PC-9 (cell line): ENCODE data around the gene TKT. TPM values are rescaled to one million over a fixed set of nuclear protein-coding genes. Genes with fewer than 3 reads are reported as not detected.
"Not testable (repeated sequence)": the region's sequence is repeated elsewhere in the genome, so short reads cannot be mapped to it uniquely, and the experiment has no call there.

Experiments used
- BruUV-seq: library from RNA; stranded (reverse); fragments of 400-500 nt; replicated peaks from 2 replicates; lab custom pipeline; 2021; lab: Mats Ljungman, UMichigan
- CTCF ChIA-PET: fragments of 300-600 bp; sonication (Branson Sonifier 250); formaldehyde crosslinking; loops from one replicate; lab custom pipeline; 2022; ENCODE audit warnings: antibody characterized with exemption; lab: Charles Lee
- POLR2A ChIA-PET: fragments of 300-600 bp; sonication (Branson Sonifier 250); formaldehyde crosslinking; loops from one replicate; lab custom pipeline; 2022; ENCODE audit warnings: antibody characterized with exemption; ENCODE audit not compliant: unreplicated experiment; lab: Charles Lee
- DNase-seq, 2 experiments: peaks; one replicate each; pipeline versions ENCODE4 v3.0.0 to v3.0.0-alpha.2; 2015 to 2022; ENCODE audit warnings: mixed read lengths in 1 of 2
- H2AFZ ChIP-seq: fragments of 200-600 bp; sonication (generic); 2 replicates; pipeline ENCODE4 v1.8.1; 2017; ENCODE audit warnings: antibody characterized with exemption
- H3F3A ChIP-seq: fragments of 200-600 bp; sonication (generic); 2 replicates; pipeline ENCODE4 v1.8.1; 2017; ENCODE audit warnings: antibody characterized with exemption, mild to moderate bottlenecking, low read depth; ENCODE audit not compliant: insufficient read depth
- H3K27ac ChIP-seq: fragments of 200-600 bp; sonication (generic); 2 replicates; pipeline ENCODE4 v1.6.1; 2016; ENCODE audit warnings: mixed run types
- H3K27me3 ChIP-seq: fragments of 200-600 bp; sonication (generic); 2 replicates; pipeline ENCODE4 v1.6.1; 2016; ENCODE audit warnings: low read depth, mixed run types; ENCODE audit not compliant: insufficient read depth
- H3K36me3 ChIP-seq: fragments of 200-600 bp; sonication (generic); 2 replicates; pipeline ENCODE4 v1.6.1; 2016; ENCODE audit warnings: low read depth, mixed run types
- H3K4me1 ChIP-seq: fragments of 200-600 bp; sonication (generic); replicated peaks from 2 replicates; pipeline ENCODE4 v1.6.1; 2016; ENCODE audit warnings: mixed run types; ENCODE audit not compliant: insufficient read depth
- H3K4me2 ChIP-seq: fragments of 200-600 bp; sonication (generic); 2 replicates; pipeline ENCODE4 v1.6.1; 2017; ENCODE audit warnings: mixed run types
- H3K4me3 ChIP-seq: fragments of 200-600 bp; sonication (generic); 2 replicates; pipeline ENCODE4 v1.6.1; 2016; ENCODE audit warnings: mixed run types
- H3K79me2 ChIP-seq: fragments of 200-600 bp; sonication (generic); 2 replicates; pipeline ENCODE4 v1.6.1; 2017; ENCODE audit warnings: low read depth, mixed run types
- H3K9me2 ChIP-seq: fragments of 200-600 bp; sonication (generic); 2 replicates; pipeline ENCODE4 v1.8.1; 2017; ENCODE audit warnings: mild to moderate bottlenecking; ENCODE audit not compliant: insufficient read depth
- H3K9me3 ChIP-seq: fragments of 200-600 bp; sonication (generic); 2 replicates; pipeline ENCODE4 v1.8.1; 2016; ENCODE audit warnings: low read depth; ENCODE audit not compliant: insufficient read depth
- H4K20me1 ChIP-seq: fragments of 200-600 bp; sonication (generic); 2 replicates; pipeline ENCODE4 v1.8.1; 2017; ENCODE audit not compliant: insufficient read depth
- EZH2 ChIP-seq: fragments of 200-600 bp; sonication (generic); IDR thresholded peaks from 2 replicates; pipeline ENCODE4 v1.8.0; 2017; ENCODE audit warnings: antibody characterized with exemption, low read depth
- intact Hi-C: fragments of 100-400 bp; cut with micrococcal nuclease; formaldehyde crosslinking; loops from one replicate; pipeline ENCODE4 v1.10.0; 2022; ENCODE audit not compliant: unreplicated experiment
- total RNA-seq: library from RNA; stranded (reverse); gene quantifications from 2 replicates; pipeline ENCODE4 v1.2.3, GENCODE V29; 2021
- TF ChIP-seq, protein P1 (sequence below): fragments of 200-600 bp; sonication (generic); conservative IDR thresholded peaks from 2 replicates; pipeline ENCODE4 v1.6.1; 2017; ENCODE audit warnings: mixed run types, antibody characterized with exemption, mild to moderate bottlenecking, moderate library complexity

Gene TKT
- total RNA-seq, 1 experiment from 2014 or later, result 2,016 TPM

DNA sequence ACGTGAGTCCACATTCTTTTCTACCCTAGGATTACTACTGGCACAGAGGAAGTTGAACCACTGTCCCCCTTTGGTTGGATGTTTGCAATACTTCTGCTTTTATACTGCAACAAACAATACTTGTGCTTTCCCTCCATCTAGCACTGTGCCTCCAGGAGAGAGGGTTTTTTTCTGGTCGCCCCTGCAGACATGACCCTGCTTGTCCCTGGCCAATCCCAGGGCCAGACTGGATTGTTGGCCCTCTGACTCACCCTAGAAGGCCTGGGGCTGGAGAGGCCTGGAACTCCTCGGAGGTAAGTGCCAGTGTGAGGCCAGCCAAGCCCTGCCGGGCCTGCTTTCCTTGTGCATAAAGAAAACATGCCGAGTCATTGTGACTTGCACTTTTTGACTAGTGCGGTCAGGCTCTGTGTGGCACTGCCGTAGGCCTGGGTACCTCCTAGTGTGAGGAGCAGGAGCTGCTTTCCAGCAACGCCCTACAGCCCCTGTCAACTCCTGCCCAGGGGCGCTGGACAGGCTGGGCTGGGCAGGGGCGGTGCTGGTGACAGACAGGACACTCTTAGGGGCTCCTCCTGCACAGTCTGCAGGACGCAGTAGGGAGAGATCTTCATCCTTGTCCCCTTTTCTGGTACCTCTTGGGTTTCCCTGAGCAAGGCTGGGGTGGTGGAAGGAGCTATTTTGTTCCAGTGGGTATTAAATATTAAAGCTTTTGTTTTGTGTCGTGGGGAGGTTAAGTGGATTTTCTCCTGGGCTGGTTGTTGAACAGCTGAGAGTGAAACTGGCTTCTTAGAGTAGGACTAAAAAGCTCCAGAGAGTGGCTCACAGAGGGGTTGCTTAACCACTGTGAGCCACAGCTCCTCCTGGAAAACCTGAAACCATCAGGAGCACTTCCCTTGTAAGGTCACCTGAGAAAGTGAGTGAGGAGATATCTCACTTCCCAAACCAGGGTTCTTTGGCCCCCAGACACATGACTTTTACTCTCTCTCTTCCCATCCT lies 14.4 kb upstream of the TKT start:
- H3K27ac ChIP-seq, result peak overlapping the region; percentile 97
- no peaks in the 10 kb centered on the region for H3K9me3 ChIP-seq
- H2AFZ ChIP-seq, result no peak overlapping the region
- no peaks in the 10 kb centered on the region for H3K27me3 ChIP-seq
- H3K36me3 ChIP-seq, result no peaks in the 10 kb centered on the region
- peak overlapping the region; percentile 42; the same call in 1 of the 2 replicates for H3K4me3 ChIP-seq
- intact Hi-C loops, result loop anchor here (1.0 to 2.0 kb wide), 4 partner anchors 11 to 109 kb away; partner anchors contain the start of gene PRKCD
- H3F3A ChIP-seq, result peaks cover 42% of the 10 kb centered on the region
- H3K4me2 ChIP-seq, result peak overlapping the region; percentile 79
- H4K20me1 ChIP-seq, result no peaks in the 10 kb centered on the region
- POLR2A ChIA-PET, result interaction anchor here (0.6 kb wide), 3 partner anchors 25 to 1707 kb away, joined by 3 to 11 read pairs (median 4); partner anchors contain the start of gene STIMATE
- TF ChIP-seq EZH2, result no peak
- TF ChIP-seq, protein P1, sequence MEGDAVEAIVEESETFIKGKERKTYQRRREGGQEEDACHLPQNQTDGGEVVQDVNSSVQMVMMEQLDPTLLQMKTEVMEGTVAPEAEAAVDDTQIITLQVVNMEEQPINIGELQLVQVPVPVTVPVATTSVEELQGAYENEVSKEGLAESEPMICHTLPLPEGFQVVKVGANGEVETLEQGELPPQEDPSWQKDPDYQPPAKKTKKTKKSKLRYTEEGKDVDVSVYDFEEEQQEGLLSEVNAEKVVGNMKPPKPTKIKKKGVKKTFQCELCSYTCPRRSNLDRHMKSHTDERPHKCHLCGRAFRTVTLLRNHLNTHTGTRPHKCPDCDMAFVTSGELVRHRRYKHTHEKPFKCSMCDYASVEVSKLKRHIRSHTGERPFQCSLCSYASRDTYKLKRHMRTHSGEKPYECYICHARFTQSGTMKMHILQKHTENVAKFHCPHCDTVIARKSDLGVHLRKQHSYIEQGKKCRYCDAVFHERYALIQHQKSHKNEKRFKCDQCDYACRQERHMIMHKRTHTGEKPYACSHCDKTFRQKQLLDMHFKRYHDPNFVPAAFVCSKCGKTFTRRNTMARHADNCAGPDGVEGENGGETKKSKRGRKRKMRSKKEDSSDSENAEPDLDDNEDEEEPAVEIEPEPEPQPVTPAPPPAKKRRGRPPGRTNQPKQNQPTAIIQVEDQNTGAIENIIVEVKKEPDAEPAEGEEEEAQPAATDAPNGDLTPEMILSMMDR, result no peak
- DNase-seq, result peak; percentile 98 to 99
- no peaks in the 10 kb centered on the region for H3K9me2 ChIP-seq
- peaks cover 71% of the 10 kb centered on the region for H3K4me1 ChIP-seq
- BruUV-seq, result TSS peak; percentile 85
- CTCF ChIA-PET, result interaction anchor here (0.6 to 1.0 kb wide), 3 partner anchors 8 to 23 kb away, joined by 3 to 13 read pairs (median 6); no protein-coding TSS in a partner anchor
- H3K79me2 ChIP-seq, result peaks cover 4% of the 10 kb centered on the region

DNA sequence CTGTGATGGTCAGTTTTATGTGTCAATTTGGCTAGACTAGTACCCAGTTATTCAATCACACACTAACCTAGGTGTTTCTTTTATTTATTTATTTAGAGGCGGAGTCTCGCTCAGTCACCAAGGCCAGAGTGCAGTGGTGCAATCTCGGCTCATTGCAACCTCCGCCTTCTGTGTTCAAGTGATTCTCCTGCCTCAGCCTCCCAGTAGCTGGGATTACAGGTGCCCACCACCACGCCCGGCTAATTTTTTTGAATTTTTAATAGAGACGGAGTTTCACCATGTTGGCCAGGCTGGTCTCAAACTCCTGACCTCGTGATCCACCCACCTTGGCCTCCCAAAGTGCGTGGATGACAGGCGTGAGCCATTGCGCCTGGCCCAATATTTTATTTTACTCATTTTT lies 13.4 kb upstream of the TKT start:
- intact Hi-C loops, H3K36me3 ChIP-seq, H3K79me2 ChIP-seq, H2AFZ ChIP-seq, BruUV-seq, H3K9me3 ChIP-seq, H4K20me1 ChIP-seq, CTCF ChIA-PET, H3K27me3 ChIP-seq, H3K4me3 ChIP-seq, H3K9me2 ChIP-seq: not testable (repeated sequence)
- H3K27ac ChIP-seq, result peak overlapping the region; percentile 97
- H3F3A ChIP-seq, result peaks cover 50% of the 10 kb centered on the region
- peaks cover 81% of the 10 kb centered on the region for H3K4me1 ChIP-seq
- peak in 1 of 2 experiments; percentile 62 for DNase-seq
- POLR2A ChIA-PET, result interaction anchor here (0.7 kb wide), 1 partner anchor 12 kb away, joined by 4 read pairs; no protein-coding TSS in a partner anchor
- H3K4me2 ChIP-seq, result peak overlapping the region; percentile 65

DNA sequence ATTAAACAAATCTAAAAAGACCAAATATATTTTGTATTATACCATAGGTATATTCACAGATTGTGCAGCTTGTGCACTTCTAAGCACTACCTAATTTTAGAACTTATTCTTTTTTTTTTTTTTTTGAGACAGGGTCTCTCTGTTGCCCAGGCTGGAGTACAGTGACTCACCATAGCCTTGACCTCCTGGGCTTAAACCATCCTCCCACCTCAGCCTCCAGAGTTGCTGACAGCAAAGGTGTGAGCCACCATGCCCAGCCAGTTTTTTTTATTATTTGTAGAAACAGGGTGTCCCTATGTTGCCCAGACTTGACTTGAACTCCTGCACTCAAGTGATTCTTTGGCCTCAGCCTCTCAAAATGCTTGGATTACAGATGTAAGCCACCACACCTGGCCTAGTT lies 11.9 kb upstream of the TKT start:
- Histone ChIP-seq H3K36me3 (no peaks in the 10 kb centered on the region), H3K4me1 (peaks cover 95% of the 10 kb centered on the region), H2AFZ (no peak overlapping the region), H3K9me2 (no peaks in the 10 kb centered on the region), H3K4me2 (peak overlapping the region; percentile 65; the same call in 1 of the 2 replicates), H3K27ac (peak overlapping the region; percentile 97), H3K9me3 (no peaks in the 10 kb centered on the region), H3K27me3 (no peaks in the 10 kb centered on the region), H3K4me3 (no peak overlapping the region), H3K79me2 (peaks cover 4% of the 10 kb centered on the region), H4K20me1 (no peaks in the 10 kb centered on the region), H3F3A (peaks cover 65% of the 10 kb centered on the region)
- no peak for DNase-seq
- TF ChIP-seq EZH2, result no peak
- CTCF ChIA-PET, result interaction anchor here (0.6 to 0.9 kb wide), 2 partner anchors 23 to 78 kb away, joined by 6 to 9 read pairs; no protein-coding TSS in a partner anchor
- intact Hi-C loops, result no loop called here
- no TSS peak for BruUV-seq
- POLR2A ChIA-PET, result no interaction called here

DNA sequence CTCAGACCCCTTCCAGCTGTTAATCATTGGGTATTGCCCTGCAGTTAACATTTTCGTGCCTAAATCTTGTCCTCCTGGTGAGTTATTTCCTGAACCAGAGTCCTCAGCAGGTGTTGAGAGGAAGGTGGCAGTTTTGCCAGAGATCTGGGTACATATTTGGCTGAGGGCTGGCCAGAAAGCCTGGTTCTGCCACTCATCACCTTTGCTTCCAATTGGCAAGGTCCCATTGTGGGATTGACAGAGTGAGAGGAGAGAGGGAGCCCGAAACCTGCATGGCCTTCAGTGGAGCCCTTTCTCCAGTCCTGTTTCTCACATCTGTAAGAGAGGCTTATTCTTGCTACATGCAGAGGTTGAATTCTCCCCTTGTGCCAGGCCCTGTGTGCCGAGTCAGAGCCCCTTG lies 8.9 kb upstream of the TKT start:
- Histone ChIP-seq H2AFZ (0 out of 2 replicates have a peak overlapping the region, but pooled peaks have one; percentile 9), H3K79me2 (peaks cover 4% of the 10 kb centered on the region), H3K9me3 (no peaks in the 10 kb centered on the region), H3K27me3 (no peaks in the 10 kb centered on the region), H4K20me1 (no peaks in the 10 kb centered on the region), H3K36me3 (no peaks in the 10 kb centered on the region), H3K4me2 (peak overlapping the region; percentile 74), H3K4me1 (peaks cover 92% of the 10 kb centered on the region), H3K9me2 (no peaks in the 10 kb centered on the region), H3K27ac (peak overlapping the region; percentile 96), H3F3A (peaks cover 44% of the 10 kb centered on the region), H3K4me3 (no peak overlapping the region; the same call in 1 of the 2 replicates)
- ChIA-PET CTCF (interaction anchor here (0.6 to 0.7 kb wide), 2 partner anchors 11 to 13 kb away, joined by 3 to 8 read pairs; no protein-coding TSS in a partner anchor), POLR2A (no interaction called here)
- intact Hi-C loops, result no loop called here
- BruUV-seq, result no TSS peak
- peak; percentile 65 to 80 for DNase-seq
- TF ChIP-seq, protein P1, result no peak
- TF ChIP-seq EZH2, result no peak
